ENCODE data around the gene FLVCR2. TPM values are rescaled to one million over a fixed set of nuclear protein-coding genes. Genes with fewer than 3 reads are reported as not detected.

FLVCR2 gene
- total RNA-seq, 1 donor from 2014 or later: 6.3 TPM

- no peaks in the 10 kb centered on the region for H3K36me3 Mint-ChIP-seq (ENCODE audit: insufficient read depth)
- TF ChIP-seq CTCF (IDR thresholded peaks at IDR 0.05; ENCODE audit: unreplicated experiment): no peak
- H3K27me3 Mint-ChIP-seq: peaks cover 33% of the 10 kb centered on the region
- no peaks in the 10 kb centered on the region for H3K9me3 Mint-ChIP-seq (ENCODE audit: low read depth)
- H3K27ac Mint-ChIP-seq: no peak overlapping the region
- DNase-seq (ENCODE audit: low spot score, unreplicated experiment): no peak
- H3K4me1 Mint-ChIP-seq (ENCODE audit: low read depth): peaks cover 4% of the 10 kb centered on the region
- H3K4me3 Mint-ChIP-seq (ENCODE audit: low read depth): no peak overlapping the region
Observed at GRCh38 chr14:75605916-75606315, 27.5 kb downstream of the FLVCR2 start.

GRCh38 chr14:75607044-75607443, 28.6 kb downstream of the FLVCR2 start:
- no peak for DNase-seq (ENCODE audit: low spot score, unreplicated experiment)
- H3K9me3 Mint-ChIP-seq (ENCODE audit: low read depth): no peaks in the 10 kb centered on the region
- no peak overlapping the region for H3K27ac Mint-ChIP-seq
- no peaks in the 10 kb centered on the region for H3K36me3 Mint-ChIP-seq (ENCODE audit: insufficient read depth)
- no peak for TF ChIP-seq CTCF (IDR thresholded peaks at IDR 0.05; ENCODE audit: unreplicated experiment)
- peaks cover 4% of the 10 kb centered on the region for H3K4me1 Mint-ChIP-seq (ENCODE audit: low read depth)
- peaks cover 34% of the 10 kb centered on the region for H3K27me3 Mint-ChIP-seq
- H3K4me3 Mint-ChIP-seq (ENCODE audit: low read depth): no peak overlapping the region

GRCh38 chr14:75607842-75608640, 29.6 kb downstream of the FLVCR2 start:
- peaks cover 34% of the 10 kb centered on the region for H3K27me3 Mint-ChIP-seq
- H3K4me1 Mint-ChIP-seq (ENCODE audit: low read depth): peaks cover 10% of the 10 kb centered on the region
- H3K27ac Mint-ChIP-seq: no peak overlapping the region
- no peak overlapping the region for H3K4me3 Mint-ChIP-seq (ENCODE audit: low read depth)
- H3K36me3 Mint-ChIP-seq (ENCODE audit: insufficient read depth): no peaks in the 10 kb centered on the region
- no peak for DNase-seq (ENCODE audit: low spot score, unreplicated experiment)
- H3K9me3 Mint-ChIP-seq (ENCODE audit: low read depth): peaks cover 1% of the 10 kb centered on the region
- no peak for TF ChIP-seq CTCF (IDR thresholded peaks at IDR 0.05; ENCODE audit: unreplicated experiment)

- peaks cover 4% of the 10 kb centered on the region for H3K9me3 Mint-ChIP-seq (ENCODE audit: low read depth)
- H3K36me3 Mint-ChIP-seq (ENCODE audit: insufficient read depth): no peaks in the 10 kb centered on the region
- no peak overlapping the region for H3K4me3 Mint-ChIP-seq (ENCODE audit: low read depth)
- no peak for TF ChIP-seq CTCF (IDR thresholded peaks at IDR 0.05; ENCODE audit: unreplicated experiment)
- peaks cover 10% of the 10 kb centered on the region for H3K4me1 Mint-ChIP-seq (ENCODE audit: low read depth)
- no peak overlapping the region for H3K27ac Mint-ChIP-seq
- H3K27me3 Mint-ChIP-seq: peaks cover 29% of the 10 kb centered on the region
- DNase-seq (ENCODE audit: low spot score, unreplicated experiment): no peak
Observed at GRCh38 chr14:75609116-75609515, 30.7 kb downstream of the FLVCR2 start.

GRCh38 chr14:75609606-75610475, 31.4 kb downstream of the FLVCR2 start:
- Mint-ChIP-seq H3K9me3 (ENCODE audit: low read depth) (peaks cover 4% of the 10 kb centered on the region), H3K27me3 (peaks cover 29% of the 10 kb centered on the region), H3K4me1 (ENCODE audit: low read depth) (peaks cover 10% of the 10 kb centered on the region), H3K4me3 (ENCODE audit: low read depth) (no peak overlapping the region), H3K27ac (no peak overlapping the region), H3K36me3 (ENCODE audit: insufficient read depth) (no peaks in the 10 kb centered on the region)
- no peak for TF ChIP-seq CTCF (IDR thresholded peaks at IDR 0.05; ENCODE audit: unreplicated experiment)
- DNase-seq (ENCODE audit: low spot score, unreplicated experiment): no peak

All from progenitor cell of endocrine pancreas (in vitro differentiated cells).